Stimulated activated CD4-positive, alpha-beta T cell treated with anti-CD3 and anti-CD28 coated beads, Interleukin-2, amount 100 ng/mL, for 24 hours (primary cell): Measurements from ENCODE around the gene TRIO.
"Not testable (repeated sequence)": the region's sequence is repeated elsewhere in the genome, so short reads cannot be mapped to it uniquely, and the experiment has no call there.

Experiments used
- DNase-seq, 2 donors: peaks; one replicate each; pipeline ENCODE4 v3.0.0-alpha.2; 2020

The TRIO gene

GRCh38 chr5:14188778-14189177 lies 45.6 kb downstream of the TRIO start:
- no peak for DNase-seq

GRCh38 chr5:14189680-14190079 lies 46.5 kb downstream of the TRIO start:
- no peak for DNase-seq

GRCh38 chr5:14190194-14191164 lies 47.3 kb downstream of the TRIO start:
- DNase-seq: no peak

- DNase-seq: no peak
These were observed 48.2 kb downstream of the TRIO start for GRCh38 chr5:14191325-14191724.

- DNase-seq: no peak
These were observed 50.4 kb downstream of the TRIO start for GRCh38 chr5:14193496-14193895.

- no peak for DNase-seq
These were observed 52.4 kb downstream of the TRIO start for GRCh38 chr5:14195588-14195987.

GRCh38 chr5:14197056-14197455 lies 53.9 kb downstream of the TRIO start:
- DNase-seq: no peak

- DNase-seq: no peak
These were observed 56.8 kb downstream of the TRIO start for GRCh38 chr5:14199902-14200301.

GRCh38 chr5:14200312-14200990 lies 57.3 kb downstream of the TRIO start:
- DNase-seq: no peak

GRCh38 chr5:14201325-14202045 lies 58.3 kb downstream of the TRIO start:
- DNase-seq: no peak

GRCh38 chr5:14202462-14202861 lies 59.3 kb downstream of the TRIO start:
- DNase-seq: no peak

- DNase-seq: no peak
These were observed 61.0 kb downstream of the TRIO start for GRCh38 chr5:14204011-14204670.

- no peak for DNase-seq
These were observed 61.7 kb downstream of the TRIO start for GRCh38 chr5:14204785-14205321.

- DNase-seq: no peak
These were observed 63.0 kb downstream of the TRIO start for GRCh38 chr5:14206028-14206725.

- not testable (repeated sequence) for DNase-seq
These were observed 64.3 kb downstream of the TRIO start for GRCh38 chr5:14207428-14207827.

- no peak for DNase-seq
These were observed 65.2 kb downstream of the TRIO start for GRCh38 chr5:14208071-14209021.

- DNase-seq: no peak
These were observed 66.2 kb downstream of the TRIO start for GRCh38 chr5:14209222-14209822.

GRCh38 chr5:14209836-14210235 lies 66.7 kb downstream of the TRIO start:
- no peak for DNase-seq

- DNase-seq: no peak
These were observed 67.6 kb downstream of the TRIO start for GRCh38 chr5:14210729-14211128.
